Stimulated activated CD4-positive, alpha-beta T cell treated with anti-CD3 and anti-CD28 coated beads, Interleukin-12 subunit alpha, Interleukin-12 subunit beta, amount 100 ng/mL, for 24 hours (primary cell): ENCODE results near the gene SLC16A2.
"Not testable (repeated sequence)": the region's sequence is repeated elsewhere in the genome, so short reads cannot be mapped to it uniquely, and the experiment has no call there.

Experiments used
- DNase-seq, 2 experiments: peaks; one replicate each; pipeline ENCODE4 v3.0.0-alpha.2; 2020; ENCODE audit warnings: low read depth in 2 of 2

SLC16A2 gene

DNA sequence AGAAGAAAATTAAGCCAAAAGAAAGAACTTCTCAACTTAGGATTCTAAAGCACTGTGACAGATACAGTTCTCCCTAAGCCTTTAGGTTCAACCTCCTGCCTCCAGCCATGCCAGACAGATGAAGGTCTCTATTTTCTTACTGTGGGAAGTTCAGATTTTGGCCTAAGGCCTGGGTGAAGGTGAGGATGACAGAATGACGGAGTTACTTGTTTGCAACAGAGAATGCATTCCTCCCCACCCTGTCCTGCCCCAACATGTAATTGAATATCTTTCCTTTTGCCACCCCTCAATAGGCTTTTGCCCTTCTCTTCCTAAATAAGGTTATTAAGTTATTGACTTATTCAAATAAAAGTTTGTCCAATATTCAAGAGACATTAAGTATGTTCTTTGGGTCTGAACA lies 25.6 kb downstream of the SLC16A2 start:
- no peak for DNase-seq

- no peak for DNase-seq
Observed at GRCh38 chrX:74448669-74449068, 27.4 kb downstream of the SLC16A2 start.

GRCh38 chrX:74449322-74449936 lies 28.1 kb downstream of the SLC16A2 start:
- DNase-seq, result peak in 1 of 2 experiments; percentile 3

DNA sequence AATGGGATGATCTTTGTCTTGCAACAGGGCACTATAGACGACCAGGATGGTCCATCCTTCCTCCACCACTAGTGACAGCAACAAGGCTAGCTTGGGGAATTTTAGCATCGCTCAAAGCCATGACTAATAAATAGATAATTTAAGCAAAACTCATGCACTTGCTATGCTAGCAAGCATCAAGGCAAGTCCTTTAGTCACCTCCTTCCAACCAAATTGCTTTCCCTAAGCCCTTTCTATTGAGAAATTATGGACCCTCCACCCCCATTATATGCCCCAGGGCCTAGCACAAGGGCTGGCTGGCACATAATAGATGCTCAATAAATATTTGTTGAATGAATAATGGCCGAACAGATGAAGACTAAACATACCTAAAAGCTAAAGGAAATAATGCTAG lies 28.6 kb downstream of the SLC16A2 start:
- no peak for DNase-seq

- DNase-seq, result no peak
Observed at GRCh38 chrX:74450803-74451449, 29.6 kb downstream of the SLC16A2 start.

- DNase-seq, result no peak
Observed at GRCh38 chrX:74451450-74452198, 30.3 kb downstream of the SLC16A2 start.

DNA sequence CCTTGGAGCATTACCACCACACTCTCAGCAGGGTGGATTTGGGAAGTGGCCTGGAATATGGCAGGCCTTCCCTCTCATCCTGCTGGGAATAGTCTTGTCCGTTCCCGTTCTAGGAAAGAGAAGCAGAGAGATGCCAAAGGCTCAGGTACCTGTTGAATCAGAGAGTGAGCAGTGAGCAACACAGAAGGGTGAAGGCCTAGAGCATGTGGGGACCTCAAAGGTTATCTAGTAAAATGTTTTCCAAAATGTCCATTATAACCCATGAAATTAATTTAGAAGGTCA lies 30.8 kb downstream of the SLC16A2 start:
- DNase-seq, result no peak

DNA sequence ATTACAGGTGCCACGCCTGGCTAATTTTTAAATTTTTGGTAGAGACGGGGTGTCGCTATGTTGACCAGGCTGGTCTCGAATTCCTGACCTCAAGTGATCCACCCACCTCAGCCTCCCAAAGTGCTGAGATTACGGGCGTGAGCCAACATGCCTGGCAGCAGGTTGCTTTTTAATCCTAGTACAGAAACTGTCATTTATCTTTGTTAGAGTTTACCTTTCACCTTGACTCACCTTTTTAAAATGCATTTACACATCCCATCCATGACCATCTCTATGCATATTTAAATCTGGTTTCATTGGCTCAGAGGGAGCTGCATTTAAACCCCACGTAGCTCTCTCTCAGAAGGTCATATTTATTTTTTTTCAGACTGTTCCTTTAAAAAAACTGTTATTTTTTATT lies 31.9 kb downstream of the SLC16A2 start:
- DNase-seq, result no peak

DNA sequence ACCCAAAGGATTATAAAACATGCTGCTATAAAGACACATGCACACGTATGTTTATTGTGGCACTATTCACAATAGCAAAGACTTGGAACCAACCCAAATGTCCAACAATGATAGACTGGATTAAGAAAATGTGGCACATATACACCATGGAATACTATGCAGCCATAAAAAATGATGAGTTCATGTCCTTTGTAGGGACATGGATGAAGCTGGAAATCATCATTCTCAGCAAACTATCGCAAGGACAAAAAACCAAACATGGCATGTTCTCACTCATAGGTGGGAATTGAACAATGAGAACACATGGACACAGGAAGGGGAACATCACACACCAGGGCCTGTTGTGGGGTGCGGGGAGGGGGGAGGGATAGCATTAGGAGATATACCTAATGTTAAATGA lies 32.9 kb downstream of the SLC16A2 start:
- DNase-seq, result not testable (repeated sequence)

DNA sequence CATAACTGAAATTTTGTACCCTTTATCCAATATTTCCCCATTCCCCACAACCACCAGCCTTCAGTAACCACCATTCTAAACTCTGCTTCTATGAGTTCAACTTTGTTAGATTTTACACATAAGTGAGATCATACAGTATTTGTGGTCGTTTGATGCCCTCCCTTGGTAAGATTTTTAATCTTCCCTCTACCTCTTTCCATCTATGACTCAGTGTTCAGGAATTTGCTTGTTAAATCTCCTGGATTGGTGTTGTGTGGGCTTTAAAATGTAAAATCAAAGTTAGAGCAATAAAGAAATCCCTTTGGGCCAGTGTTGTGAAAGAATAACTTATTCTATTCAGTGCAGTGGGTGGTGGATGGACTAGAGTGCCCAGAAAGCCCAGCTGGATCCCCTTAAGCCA lies 37.4 kb downstream of the SLC16A2 start:
- DNase-seq, result no peak

GRCh38 chrX:74461384-74461783 lies 40.1 kb downstream of the SLC16A2 start:
- DNase-seq, result no peak

- DNase-seq, result no peak
Observed at GRCh38 chrX:74464722-74465121, 43.4 kb downstream of the SLC16A2 start.

DNA sequence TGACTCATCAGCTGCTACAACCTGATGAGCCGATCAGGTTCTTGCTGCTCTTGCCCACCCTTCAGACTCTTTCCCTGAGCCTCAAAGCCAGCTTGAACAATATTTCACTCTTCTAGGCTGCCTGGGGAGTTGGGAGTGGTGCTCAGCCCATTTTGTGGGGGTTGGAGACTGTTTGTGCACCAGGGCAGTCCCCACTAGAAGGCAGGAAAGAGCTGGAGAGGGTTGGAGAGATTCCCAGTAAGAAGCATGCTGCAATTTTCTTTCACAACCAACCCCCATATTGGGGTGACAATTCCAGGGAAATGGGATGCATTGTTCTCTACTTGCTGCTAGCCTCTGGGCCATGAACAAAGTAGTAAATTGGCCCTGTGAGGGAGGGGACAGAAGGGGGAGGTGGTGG lies 44.1 kb downstream of the SLC16A2 start:
- DNase-seq, result no peak

DNA sequence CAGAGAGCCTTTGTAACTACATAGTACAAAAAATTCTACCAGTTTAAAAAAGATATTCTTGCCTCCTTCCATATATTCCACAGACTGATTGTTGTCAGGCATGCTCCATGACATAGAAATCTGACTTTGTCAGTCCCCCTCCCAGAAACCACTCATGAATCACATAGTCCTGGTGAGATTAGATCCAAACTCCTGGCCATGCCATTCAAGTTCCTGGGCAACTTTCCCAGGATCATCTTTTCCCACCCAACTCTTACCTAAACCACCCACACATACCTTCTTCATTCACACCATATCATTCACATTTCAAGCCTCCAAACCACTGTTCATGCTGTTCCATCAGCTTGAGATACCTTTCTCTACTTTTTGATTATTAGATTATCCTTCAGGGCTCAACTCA lies 46.4 kb downstream of the SLC16A2 start:
- no peak for DNase-seq

DNA sequence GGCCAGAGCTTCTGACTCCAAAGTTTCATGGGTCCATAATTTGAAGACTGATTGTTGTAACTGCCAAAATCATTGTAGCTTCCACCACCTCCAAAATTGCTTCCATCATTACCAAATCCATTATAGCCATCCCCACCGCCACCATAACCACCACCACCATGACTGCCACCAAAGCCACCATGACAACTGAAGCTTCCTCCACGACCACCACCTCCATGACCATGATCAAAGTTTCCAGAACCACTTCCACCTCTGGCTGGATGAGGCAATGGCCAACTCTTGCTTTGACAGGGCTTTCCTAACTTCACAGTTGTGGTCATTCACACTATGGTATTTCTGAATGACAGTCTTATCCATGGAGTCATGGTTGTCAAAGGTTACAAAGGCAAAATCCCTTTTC lies 51.8 kb downstream of the SLC16A2 start:
- DNase-seq, result not testable (repeated sequence)

- no peak for DNase-seq
Observed at GRCh38 chrX:74490247-74490646, 69.0 kb downstream of the SLC16A2 start.

GRCh38 chrX:74492720-74493201 lies 71.5 kb downstream of the SLC16A2 start:
- DNase-seq, result no peak

- DNase-seq, result no peak
Observed at GRCh38 chrX:74493806-74494205, 72.5 kb downstream of the SLC16A2 start.

DNA sequence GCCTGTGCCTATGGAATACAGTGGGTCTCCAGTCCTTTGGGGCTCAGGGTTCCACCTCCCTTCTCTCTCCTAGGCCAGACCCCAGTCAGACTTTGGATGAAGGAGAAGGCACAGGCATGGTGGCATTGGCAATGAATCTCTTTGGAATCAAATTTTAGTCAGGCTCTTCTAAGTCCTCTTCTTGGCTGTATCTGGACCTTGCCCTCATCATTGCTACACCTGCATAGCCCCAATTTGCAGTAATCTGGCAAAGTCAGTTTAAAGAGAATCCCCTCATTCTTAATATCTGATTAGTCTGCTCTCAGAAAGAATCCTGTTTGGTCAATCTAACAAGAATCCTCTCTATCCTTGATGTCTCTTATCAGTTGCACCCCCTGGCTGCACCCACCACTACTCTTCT lies 77.6 kb downstream of the SLC16A2 start:
- no peak for DNase-seq

GRCh38 chrX:74500067-74500466 lies 78.8 kb downstream of the SLC16A2 start:
- no peak for DNase-seq

DNA sequence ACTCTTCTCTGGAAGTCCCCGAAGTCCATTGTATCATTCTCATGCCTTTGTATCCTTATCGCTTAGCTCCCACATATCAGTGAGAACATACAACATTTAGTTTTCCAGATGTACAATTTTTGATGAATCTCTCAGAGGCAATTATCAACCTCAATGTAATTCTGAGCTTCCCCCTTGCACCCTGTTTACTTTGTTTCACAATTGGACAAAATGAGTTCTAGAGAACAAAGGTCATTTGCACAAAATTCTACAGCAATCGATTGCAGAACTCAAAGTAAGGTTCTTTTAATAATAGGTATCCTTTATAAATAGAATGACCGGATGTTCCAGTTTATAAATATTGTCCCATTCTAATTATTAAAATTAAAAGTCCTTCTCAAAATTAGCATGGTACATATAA lies 79.3 kb downstream of the SLC16A2 start:
- no peak for DNase-seq

- DNase-seq, result no peak
Observed at GRCh38 chrX:74505437-74505836, 84.1 kb downstream of the SLC16A2 start.
